IPS-NIHi7 (cell line): ENCODE data around the gene ATXN7L1.
A peak's percentile ranks its signal among the peaks of the same experiment; 100 is the strongest.

ENCODE experiments used
- DNase-seq: peaks from one replicate; pipeline ENCODE4 v3.0.0; 2012; ENCODE audit warnings: mixed read lengths; ENCODE audit errors: extremely low spot score

The ATXN7L1 gene

DNA sequence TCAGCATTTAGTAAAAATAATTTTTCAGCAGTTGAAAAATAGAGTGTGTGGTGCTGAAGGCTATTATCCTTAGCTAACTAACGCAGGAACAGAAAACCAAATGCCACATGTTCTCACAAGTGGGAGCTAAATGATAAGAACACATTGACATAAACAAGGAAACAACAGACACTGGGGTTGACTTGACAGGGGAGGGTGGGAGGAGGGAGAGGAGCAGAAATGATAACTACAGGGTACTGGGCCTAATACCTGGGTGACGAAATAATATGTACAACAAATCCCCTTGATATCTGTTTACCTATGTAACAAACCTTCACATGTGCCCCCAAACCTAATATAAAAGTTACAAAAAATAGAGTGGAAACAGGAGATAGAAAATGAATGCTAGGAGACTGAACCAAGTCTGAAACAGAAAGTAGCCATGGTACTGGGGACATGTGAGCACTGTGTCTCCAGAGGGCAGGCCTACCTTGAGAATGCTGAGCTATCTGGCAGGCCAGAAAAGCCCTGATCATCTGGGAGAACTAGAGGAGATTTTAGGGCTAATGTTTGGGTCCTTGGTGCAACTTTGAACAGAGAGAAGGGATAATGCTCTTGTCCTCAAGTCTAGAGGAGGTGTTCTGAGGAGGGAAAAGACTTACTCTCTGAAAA is 290.4 kb downstream of the ATXN7L1 start:
- no peak for DNase-seq

DNA sequence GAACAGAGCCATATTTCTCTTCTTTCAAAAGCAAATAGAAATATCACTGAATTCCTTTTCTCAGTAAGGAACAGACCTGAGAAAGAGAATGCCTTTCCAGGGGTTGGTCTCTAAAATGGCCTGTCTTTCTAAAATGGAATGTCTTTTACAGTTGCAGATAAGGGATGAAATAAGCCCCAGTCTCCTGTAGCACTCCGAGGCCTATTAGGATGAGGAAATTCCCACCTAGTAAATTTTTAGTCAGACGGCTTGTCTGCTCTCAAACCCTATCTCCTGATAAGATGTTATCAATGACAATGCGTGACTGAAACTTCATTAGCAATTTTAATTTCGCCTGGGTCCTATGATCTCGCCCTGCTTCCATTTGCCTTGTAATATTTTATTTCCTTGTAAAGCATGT is 292.2 kb downstream of the ATXN7L1 start:
- DNase-seq, result no peak

DNA sequence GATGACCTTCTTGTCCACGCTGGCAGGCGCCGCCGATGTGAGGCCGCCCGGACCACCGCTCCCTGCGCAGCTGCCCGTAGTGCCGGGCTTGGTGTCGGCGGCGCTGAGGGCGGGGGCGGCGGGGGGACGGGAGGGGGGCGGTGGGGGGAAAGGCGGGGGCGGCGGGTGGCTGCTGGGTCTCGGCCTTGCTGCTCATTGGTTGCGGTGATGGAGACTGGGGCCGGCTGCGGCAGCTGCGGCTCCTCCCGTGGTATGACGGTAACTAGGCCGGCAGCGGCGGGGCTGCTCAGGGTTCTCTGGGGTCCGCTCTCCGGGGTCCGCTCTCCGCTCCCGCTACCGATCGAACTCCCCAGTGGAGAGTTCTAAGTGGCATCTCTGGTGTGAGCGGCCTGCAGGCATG is 293.3 kb downstream of the ATXN7L1 start:
- no peak for DNase-seq

DNA sequence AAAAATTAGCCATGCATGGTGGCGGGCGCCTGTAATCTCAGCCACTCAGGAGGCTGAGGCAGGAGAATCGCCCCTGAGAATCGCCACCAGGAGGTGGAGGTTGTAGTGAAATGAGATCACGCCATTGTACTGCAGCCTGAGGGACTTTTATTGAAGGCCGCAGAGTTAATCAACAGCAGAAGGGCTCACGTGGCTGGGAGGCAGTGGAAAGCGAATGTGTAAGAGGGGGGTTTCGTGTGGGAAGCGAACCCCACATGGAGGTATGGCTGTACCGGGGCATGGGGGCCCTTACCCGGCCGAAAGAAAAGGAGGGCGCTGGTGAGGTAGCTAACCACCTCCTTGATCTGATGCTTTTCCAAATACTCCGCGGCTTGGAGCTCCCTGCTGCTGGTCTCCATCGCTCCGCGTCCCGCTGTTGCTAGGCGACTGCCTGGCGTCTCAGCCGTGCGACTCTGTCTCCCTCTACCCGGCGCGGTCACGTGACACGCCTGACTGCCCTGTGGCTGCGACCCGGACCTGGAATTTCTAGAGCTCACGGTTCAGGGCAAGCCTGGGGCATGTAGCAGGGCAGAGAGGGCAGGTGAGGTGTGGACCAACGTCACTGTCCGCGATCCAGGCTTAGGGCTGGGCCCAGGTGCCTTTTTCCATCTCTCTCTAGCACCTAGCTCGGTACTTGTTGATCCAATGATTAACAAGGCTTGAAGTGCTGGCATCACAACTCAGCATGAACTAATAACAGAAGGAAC is 295.2 kb downstream of the ATXN7L1 start, which contains the start of gene EFCAB10:
TSS of gene EFCAB10 (minus strand) at position 428 of the 746 bp plus-strand sequence. CDS start at position 398, 30 bp downstream.
- DNase-seq, result peak; percentile 97

DNA sequence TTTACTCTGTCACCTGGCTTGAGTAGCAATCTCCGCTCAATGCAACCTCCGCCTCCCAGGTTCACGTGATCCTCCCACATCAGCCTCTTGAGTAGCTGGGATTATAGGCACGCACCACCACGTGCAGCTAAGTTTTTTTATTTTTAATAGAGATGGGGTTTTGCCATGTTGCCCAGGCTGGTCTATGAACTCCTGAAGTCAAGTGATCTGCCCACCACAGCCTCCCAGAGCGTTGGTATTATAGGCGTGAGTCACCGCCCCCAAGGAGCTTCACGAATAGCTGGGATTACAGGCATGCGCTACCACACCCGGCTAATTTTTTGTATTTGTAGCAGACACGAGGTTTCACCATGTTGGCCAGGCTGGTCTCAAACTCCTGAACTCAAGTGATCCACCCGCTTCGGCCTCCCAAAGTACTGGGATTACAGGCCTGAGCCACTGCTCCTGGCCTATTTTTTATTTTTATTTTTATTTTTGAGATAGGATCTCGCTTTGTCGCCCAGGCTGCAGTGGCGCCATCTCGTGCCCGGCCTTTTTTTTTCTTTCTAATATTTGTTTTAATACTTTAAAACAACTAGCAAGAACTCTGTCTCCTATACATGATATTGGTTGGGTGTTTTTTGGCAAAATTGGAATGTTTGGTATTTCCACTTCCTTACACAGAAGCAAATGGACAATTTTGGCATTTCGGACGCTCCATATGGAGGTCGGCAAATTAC is 296.2 kb downstream of the ATXN7L1 start:
- DNase-seq, result no peak

DNA sequence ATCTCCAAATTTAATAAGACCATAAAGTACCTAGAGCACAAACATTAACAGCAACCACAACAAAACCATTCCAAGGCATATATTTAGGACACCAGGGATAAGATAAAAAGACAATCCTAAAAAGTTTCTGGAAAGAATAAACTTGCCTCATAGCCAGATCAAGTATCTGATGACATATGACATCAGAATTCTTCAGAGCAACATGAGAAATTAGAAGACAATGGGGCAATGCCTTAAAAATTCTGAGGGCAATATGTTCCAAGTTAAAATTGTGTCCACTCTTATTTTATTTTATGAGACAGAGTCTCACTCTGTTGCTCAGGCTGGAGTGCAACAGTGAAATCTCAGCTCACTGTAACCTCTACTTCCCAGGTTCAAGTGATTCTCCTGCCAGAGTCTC is 297.9 kb downstream of the ATXN7L1 start:
- DNase-seq, result no peak

DNA sequence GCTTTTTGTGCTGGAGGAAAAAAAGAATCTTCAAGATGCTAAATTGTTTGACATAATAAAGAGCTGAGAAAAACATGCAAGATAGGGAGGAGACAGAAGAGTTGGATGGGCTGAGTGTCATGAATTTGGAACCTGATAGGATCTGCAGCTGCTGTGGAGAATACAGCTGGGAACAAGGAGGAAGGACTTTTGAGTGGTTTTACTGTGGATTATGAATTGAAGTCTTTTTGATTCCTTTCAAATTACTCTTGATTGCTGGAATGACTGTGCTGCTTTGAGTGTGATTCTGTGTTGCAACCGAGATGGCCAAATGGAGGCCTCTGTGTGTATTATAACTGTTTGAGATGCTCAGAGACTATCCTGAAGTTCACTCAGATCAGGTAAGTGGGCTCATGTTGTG is 299.1 kb downstream of the ATXN7L1 start:
- DNase-seq, result no peak

DNA sequence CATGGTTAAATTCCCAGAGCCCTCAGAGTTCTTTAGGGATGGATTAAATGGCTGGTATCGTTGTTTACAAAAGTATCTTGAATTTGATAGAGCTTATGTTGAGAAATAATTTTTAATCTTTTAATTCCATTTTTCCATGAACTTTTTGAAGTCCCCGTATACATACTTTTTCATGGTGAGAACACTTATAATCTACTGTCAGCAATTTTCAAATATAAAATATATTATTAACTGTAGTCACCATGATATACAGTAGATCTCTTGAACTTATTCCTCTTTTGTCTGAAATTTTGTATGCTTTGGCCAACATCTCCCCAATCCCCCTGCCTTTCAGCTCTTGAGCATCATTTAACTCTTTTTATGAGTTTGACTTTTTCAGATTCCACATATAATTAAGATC is 304.5 kb downstream of the ATXN7L1 start:
- no peak for DNase-seq

DNA sequence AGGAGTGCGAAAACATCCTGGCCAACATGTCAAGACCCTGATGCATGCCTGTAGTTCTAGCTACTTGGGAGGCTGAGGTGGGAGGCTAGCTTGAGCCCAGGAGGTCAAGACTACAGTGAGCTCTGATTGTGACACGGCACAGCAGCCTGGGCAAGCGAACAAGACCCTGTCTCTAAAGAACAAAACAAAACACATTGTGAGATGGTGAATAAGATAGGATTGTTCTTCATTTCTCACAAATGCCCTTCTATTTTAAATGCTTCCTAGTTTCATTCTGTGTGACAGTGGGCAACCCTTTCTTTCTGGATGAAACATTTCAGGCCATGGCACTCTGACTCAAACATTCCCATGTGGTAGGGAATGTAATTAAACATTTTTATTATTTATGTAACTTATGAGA is 308.6 kb downstream of the ATXN7L1 start:
- DNase-seq, result no peak

DNA sequence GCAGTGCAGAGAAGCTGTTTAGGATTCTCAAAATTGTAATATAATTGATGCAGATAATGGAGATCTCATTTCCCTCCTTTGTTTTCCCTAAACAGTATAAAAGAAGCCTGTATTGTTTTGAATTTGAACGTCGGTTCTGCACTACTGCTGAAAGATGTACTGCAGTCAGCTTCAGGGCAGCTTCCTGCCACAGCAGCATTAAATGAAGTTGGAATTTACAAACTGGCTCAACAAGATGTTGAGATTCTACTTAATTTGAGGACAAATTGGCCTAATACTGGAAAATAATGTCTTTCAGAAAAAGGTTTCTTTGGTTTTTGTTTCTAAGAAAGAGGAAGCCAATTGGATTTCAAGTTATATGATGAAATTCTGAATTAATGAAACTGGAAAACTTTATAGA is 309.4 kb downstream of the ATXN7L1 start:
- DNase-seq, result no peak

DNA sequence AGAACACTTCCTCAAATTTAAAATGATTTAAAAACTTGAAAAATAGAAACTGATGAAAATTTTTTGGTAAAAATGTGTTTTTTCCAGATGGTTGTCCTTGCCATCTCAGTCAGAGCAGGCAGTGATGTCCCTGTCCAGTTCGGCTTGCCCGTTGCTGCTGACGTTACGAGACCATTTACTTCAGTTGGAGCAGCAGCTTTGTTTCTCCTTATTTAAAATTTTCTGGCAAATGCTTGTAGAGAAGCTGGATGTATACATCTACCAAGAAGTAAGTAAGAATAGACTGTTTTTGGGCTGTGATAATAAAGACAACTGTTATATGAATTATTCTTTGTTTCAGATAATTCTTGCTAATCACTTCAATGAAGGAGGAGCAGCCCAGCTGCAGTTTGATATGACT is 311.2 kb downstream of the ATXN7L1 start:
- DNase-seq, result no peak

DNA sequence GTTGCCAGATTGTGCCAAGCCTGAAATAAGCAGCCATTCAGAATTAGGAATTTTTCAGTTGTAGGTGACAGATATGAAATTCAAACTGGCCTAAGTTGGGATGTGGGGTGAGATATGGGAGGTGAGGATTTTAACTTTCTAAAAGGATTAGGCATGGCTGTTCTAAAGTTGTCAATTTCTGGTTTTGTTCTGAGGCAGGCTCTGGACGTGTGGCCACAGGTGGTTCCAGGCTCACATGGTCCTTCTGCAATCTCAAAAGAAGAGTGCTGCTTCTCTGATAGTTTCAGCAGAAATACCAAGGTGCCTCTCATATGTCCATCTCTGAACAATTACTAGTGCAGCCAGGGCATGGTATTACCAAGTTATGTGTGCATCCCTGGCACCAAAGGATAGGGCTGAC is 316.5 kb downstream of the ATXN7L1 start:
- DNase-seq, result no peak
